ENCODE measurements around the gene DNAJB12. TPM values are rescaled to one million over a fixed set of nuclear protein-coding genes. Genes with fewer than 3 reads are reported as not detected.

The DNAJB12 gene
- total RNA-seq, 1 experiment from 2014 or later, result 27.6 TPM

- H3K23ac ChIP-seq (ENCODE audit: insufficient read length, low read depth, low read length), result no peak overlapping the region
- peak overlapping the region in 1 of 3 experiments; percentile 93; a peak in 2 of 7 replicates for H3K27ac Mint-ChIP-seq
- DNase-seq, result no peak
Measured at GRCh38 chr10:72342911-72343310, 11.8 kb downstream of the DNAJB12 start.

More at GRCh38 chr10:72342911-72343310, 11.8 kb downstream of the DNAJB12 start:
- no peak overlapping the region for H4K5ac ChIP-seq (ENCODE audit: insufficient read length, low read depth, low read length)
- WGBS (ENCODE audit: extremely low coverage, insufficient read length, low lambda C conversion rate), result no CpG with 5 or more reads among the region's 5 CpGs
- H3K18ac ChIP-seq (ENCODE audit: insufficient read length, low read depth, low read length), result no peak overlapping the region
- no peaks in the 10 kb centered on the region for H3K27me3 ChIP-seq (ENCODE audit: insufficient read depth, low read length)
- no peak overlapping the region for H3K27ac ChIP-seq (ENCODE audit: insufficient read length, low read depth, low read length)
- Mint-ChIP-seq H3K9me3 (no peaks in the 10 kb centered on the region), H3K4me3 (no peak overlapping the region), H3K27me3 (ENCODE audit: low read depth) (no peaks in the 10 kb centered on the region), H3K36me3 (ENCODE audit: insufficient read depth in 1 of 3, low read depth in 3 of 3) (peaks cover 7 to 40% (median 13%) of the 10 kb centered on the region in 3 experiments), H3K4me1 (no peaks in the 10 kb centered on the region)
- H3K9ac ChIP-seq (ENCODE audit: extremely low read depth, insufficient read length, low read length), result no peak overlapping the region
- no peak for TF ChIP-seq CTCF (conservative IDR thresholded peaks at IDR 0.05)
- no peak overlapping the region for H4K8ac ChIP-seq (replicated peaks; ENCODE audit: insufficient read length, low read depth, low read length)
- H3K4me2 ChIP-seq (ENCODE audit: insufficient read depth, insufficient read length, low read length), result no peak overlapping the region
- no peak overlapping the region for H2AFZ ChIP-seq (ENCODE audit: low read length)
- no peaks in the 10 kb centered on the region for H3K79me1 ChIP-seq (ENCODE audit: insufficient read depth, low read depth, low read length, poor library complexity, severe bottlenecking)
- H3T11ph ChIP-seq (ENCODE audit: low read length), result no peak overlapping the region
- no peak overlapping the region for H2BK15ac ChIP-seq (ENCODE audit: low read depth, low read length)
- no peak overlapping the region for H2BK120ac ChIP-seq (ENCODE audit: low read depth, low read length, poor library complexity, severe bottlenecking)
- H2BK20ac ChIP-seq (ENCODE audit: low read depth, low read length, poor library complexity, severe bottlenecking), result no peak overlapping the region
- no peak overlapping the region for H3K14ac ChIP-seq (ENCODE audit: insufficient read depth, low read length)
- no peak overlapping the region for H3K4ac ChIP-seq (ENCODE audit: low read depth, low read length)
- no peak overlapping the region for H4K91ac ChIP-seq (ENCODE audit: insufficient read length, low read depth, low read length)
- H4K20me1 ChIP-seq (ENCODE audit: control insufficient read depth, insufficient read depth, insufficient read length), result no peaks in the 10 kb centered on the region
- H3K56ac ChIP-seq (ENCODE audit: insufficient read length, low read depth, low read length), result no peak overlapping the region
- H3K9me3 ChIP-seq (ENCODE audit: control insufficient read depth, low read depth, low read length), result no peaks in the 10 kb centered on the region
- no peaks in the 10 kb centered on the region for H3K79me2 ChIP-seq (ENCODE audit: insufficient read depth, low read length)
- no peak overlapping the region for H2BK12ac ChIP-seq (ENCODE audit: insufficient read length, low read depth, low read length)
- no peaks in the 10 kb centered on the region for H3K4me1 ChIP-seq (ENCODE audit: insufficient read depth, low read length)
- H3K23me2 ChIP-seq (ENCODE audit: insufficient read length, low read depth, low read length, poor library complexity, severe bottlenecking), result no peaks in the 10 kb centered on the region
- H2BK5ac ChIP-seq (ENCODE audit: insufficient read length, low read length), result no peak overlapping the region
- no peak overlapping the region for H2AK5ac ChIP-seq (ENCODE audit: insufficient read length, low read length)
